GM12864 (cell line): Measurements from ENCODE around the gene RNU5D-1.
A peak's percentile ranks its signal among the peaks of the same experiment; 100 is the strongest.
"Not testable (repeated sequence)": the region's sequence is repeated elsewhere in the genome, so short reads cannot be mapped to it uniquely, and the experiment has no call there.

Source experiments
- DNase-seq: peaks from one replicate; pipeline ENCODE4 v3.0.0-alpha.2; 2011; ENCODE audit warnings: low read depth
- H3K4me3 ChIP-seq: 2 replicates; pipeline ENCODE4 v1.5.1; 2011; ENCODE audit warnings: mild to moderate bottlenecking, low read depth, low read length, control low read depth
- TF ChIP-seq, protein P1 (sequence below): IDR thresholded peaks from 2 replicates; pipeline ENCODE4 v1.5.1; 2011; ENCODE audit warnings: low read depth, mild to moderate bottlenecking, moderate library complexity, low read length, control low read depth, inconsistent platforms; ENCODE audit errors: missing control alignments

The RNU5D-1 gene

DNA sequence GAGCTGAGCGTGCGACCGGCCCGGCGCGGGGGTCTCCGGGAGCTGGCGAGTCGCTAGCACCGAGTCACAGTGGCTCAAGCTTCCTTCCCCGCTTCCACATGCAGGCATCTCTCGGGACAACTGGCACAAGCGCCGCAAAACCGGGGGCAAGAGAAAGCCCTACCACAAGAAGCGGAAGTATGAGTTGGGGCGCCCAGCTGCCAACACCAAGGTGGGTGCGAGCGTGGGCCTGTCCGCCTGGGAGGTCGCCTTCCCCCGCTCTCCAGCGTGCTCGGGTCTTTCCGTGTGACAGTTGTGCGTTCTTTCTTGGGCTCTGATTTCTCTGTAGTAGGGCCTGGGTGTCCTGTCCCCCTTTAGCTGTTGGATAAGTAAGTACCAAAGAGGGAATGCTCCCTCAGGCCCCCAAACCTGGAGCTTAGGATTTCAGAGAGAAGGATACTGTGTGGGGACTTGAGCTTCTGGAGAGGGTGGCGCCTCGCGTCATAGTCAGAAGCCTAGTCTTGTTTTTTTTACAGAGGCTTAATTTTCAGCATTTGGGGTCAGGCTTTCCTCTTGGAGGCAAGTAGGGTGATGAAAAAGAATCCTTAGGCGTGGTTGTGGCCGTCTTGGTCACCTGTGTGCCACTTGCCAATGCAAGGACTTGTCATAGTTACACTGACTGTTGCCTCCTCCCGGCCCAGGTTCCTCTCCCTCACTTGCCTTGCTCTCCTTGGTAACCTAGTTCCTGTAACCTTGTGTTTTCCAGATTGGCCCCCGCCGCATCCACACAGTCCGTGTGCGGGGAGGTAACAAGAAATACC is 45.2 kb upstream of the RNU5D-1 start:
- H3K4me3 ChIP-seq = peak overlapping the region; percentile 77
- DNase-seq = no peak
- TF ChIP-seq, protein P1, sequence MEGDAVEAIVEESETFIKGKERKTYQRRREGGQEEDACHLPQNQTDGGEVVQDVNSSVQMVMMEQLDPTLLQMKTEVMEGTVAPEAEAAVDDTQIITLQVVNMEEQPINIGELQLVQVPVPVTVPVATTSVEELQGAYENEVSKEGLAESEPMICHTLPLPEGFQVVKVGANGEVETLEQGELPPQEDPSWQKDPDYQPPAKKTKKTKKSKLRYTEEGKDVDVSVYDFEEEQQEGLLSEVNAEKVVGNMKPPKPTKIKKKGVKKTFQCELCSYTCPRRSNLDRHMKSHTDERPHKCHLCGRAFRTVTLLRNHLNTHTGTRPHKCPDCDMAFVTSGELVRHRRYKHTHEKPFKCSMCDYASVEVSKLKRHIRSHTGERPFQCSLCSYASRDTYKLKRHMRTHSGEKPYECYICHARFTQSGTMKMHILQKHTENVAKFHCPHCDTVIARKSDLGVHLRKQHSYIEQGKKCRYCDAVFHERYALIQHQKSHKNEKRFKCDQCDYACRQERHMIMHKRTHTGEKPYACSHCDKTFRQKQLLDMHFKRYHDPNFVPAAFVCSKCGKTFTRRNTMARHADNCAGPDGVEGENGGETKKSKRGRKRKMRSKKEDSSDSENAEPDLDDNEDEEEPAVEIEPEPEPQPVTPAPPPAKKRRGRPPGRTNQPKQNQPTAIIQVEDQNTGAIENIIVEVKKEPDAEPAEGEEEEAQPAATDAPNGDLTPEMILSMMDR = no peak

DNA sequence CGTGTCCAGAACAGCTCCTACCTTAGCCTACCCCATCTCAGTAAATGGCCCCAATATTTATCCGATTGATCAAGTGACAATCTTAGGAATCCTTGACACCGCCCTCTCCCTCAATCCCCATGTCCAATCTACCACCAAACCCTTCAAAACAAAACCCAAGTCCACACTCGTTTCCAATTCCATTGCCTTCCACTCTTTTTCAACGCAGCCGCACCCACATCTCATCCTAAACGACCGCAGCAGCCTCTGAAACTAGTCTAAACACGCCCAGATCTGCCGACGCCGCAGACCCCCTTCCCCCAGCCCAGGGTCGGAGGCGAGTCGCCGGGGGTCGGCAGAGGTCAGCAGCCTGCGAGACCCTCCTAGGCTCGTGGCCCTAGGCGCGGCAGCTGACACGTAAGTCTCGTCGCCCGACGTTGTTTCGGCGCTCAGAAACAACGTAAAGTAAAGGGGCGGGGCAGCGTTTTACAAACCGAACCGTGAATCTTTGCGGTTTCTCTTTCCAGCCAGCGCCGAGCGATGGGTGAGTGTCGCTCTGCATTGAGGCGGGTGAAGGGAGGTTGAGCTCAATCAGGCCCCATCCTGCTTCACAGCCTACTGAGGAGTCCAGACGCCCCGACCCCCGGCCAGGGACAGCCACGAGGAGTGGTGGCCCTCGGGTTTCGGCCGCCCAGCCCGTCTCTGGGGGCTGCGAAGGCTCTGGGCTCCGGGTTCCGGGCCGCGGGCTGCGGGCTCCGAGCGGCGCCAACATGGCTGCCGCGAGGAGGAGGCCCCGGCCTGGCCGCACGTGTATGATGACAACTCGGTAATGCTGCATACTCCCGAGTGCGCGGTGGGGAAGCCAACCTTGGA is 44.3 kb upstream of the RNU5D-1 start, which contains the start of gene RPS8:
RPS8 (plus strand) TSS at position 463 of the 852 bp plus-strand sequence; CDS start at position 520, 57 bp downstream.
- TF ChIP-seq, protein P1 = no peak
- H3K4me3 ChIP-seq = peak within 1 kb of the TSS; percentile 77
- DNase-seq = peak; percentile 83

DNA sequence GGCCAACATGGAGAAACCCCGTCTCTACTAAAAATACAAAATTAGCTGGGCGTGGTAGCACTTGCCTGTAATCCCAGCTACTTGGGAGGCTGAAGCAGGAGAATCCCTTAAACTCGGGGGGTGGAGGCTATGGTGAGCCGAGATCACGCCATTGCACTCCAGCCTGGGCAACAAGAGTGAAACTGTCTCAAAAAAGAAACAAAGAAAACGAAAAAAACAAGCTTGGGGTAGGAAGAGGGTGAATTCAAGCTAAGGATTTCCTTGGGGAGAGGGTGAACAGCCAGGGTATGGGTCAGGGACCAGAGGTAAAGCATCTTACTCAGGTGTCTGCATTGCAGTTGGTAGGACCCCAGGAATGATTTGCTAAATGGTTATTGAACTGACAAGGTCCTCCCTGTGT is 35.5 kb upstream of the RNU5D-1 start:
- H3K4me3 ChIP-seq, DNase-seq: not testable (repeated sequence)

DNA sequence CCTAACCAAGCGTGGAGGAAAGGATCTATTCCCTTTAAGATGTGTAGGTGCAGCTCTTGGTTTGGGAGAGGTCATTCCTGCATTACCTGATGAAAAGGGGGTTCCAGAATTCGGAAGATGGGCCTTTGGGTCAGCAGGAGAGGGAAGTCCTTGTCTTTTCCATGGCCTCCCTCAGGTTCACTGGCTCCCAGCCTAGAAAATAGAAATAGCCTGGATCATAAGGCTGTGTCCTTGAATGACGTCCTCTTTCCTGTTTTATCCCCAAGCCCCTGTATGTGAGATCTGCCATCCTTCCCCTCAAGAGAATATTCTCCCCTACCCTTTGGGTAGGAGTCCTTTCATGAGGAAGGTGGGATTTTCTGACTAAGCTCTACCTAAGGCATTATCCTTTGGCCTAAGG is 29.9 kb upstream of the RNU5D-1 start:
- H3K4me3 ChIP-seq = no peak overlapping the region
- TF ChIP-seq, protein P1 = no peak
- DNase-seq = no peak

DNA sequence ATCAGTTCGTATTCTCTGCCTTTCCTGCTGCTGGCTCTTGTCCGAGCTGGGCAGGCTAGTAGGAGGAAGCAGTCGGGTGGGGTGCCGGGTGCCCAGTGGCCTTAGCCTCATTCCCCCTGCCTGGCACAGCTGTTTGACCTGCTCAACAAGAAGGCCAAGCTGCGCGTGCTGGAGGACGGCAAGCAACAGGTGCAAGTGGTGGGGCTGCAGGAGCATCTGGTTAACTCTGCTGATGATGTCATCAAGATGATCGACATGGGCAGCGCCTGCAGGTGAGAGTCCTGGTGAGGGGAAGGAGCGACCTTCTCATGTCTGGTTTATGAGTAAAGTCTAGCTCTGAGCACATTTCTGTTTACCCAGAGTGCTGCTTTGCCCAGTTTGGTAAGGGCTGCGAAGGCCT is 28.1 kb upstream of the RNU5D-1 start:
- DNase-seq = no peak
- H3K4me3 ChIP-seq = no peak overlapping the region
- TF ChIP-seq, protein P1 = no peak

DNA sequence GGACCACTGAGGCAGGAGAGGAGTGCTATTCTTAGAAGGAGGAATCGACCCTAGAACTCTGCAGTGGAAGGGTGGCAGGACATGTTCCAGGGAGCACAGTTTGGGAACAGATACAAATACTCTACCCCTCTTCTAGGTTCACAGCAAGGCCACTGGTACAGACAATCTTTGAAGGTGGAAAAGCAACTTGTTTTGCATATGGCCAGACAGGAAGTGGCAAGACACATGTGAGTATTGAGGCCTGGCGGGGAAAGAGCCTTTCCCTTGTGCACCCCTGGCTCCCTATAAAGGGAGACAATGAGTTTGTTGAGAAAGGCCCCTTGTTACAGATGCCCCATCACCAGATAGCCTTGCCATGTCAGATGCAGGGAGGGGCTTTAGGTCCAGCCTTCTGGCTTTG is 26.4 kb upstream of the RNU5D-1 start:
- TF ChIP-seq, protein P1 = no peak
- no peak overlapping the region for H3K4me3 ChIP-seq

DNA sequence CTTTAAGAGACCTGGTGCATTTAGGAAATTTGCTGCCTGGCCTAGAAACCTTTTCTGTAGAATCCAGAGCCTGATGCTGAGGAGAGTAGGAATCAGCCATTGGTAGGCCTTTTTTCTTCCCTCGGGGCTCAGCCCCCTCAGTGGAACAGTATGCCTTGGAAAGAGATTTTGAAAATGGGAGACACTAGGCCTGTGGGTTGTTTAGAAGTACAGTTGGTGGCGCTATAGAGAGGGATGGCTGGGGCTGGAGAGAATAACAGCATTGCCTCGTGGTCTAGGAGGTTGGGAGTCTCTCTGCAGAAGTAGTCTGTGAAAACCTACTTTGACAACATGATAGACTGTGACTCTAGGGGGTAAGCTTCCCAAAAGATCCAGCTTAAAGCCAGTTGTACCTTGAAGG is 16.9 kb upstream of the RNU5D-1 start:
- DNase-seq = no peak
- no peak overlapping the region for H3K4me3 ChIP-seq
- TF ChIP-seq, protein P1 = no peak

More for the DNA sequence above, 26.4 kb upstream of the RNU5D-1 start:
- DNase-seq = no peak
